Keratinocyte (primary cell): ENCODE results near the gene CDX1. TPM values are rescaled to one million over a fixed set of nuclear protein-coding genes. Genes with fewer than 3 reads are reported as not detected.

Experiments used
- DNase-seq: peaks from one replicate; pipeline ENCODE4 v3.0.0-alpha.2; 2011; ENCODE audit warnings: low read depth, missing footprints, low spot score
- FAIRE-seq: peaks from 2 replicates; lab custom pipeline; 2011; peaks lifted over from hg19 to GRCh38; lab: Jason Lieb, UNC
- H2AFZ ChIP-seq: 2 replicates; pipeline ENCODE4 v1.6.0; 2012; ENCODE audit warnings: low read length, control low read depth, inconsistent platforms; ENCODE audit not compliant: control insufficient read depth
- H3K27ac ChIP-seq: 2 replicates; pipeline ENCODE4 v1.5.1; 2011; ENCODE audit warnings: low read length; ENCODE audit not compliant: control insufficient read depth, insufficient read depth
- H3K27me3 ChIP-seq: 3 replicates; pipeline ENCODE4 v1.6.0; 2011; ENCODE audit warnings: low read length; ENCODE audit not compliant: control insufficient read depth, insufficient read depth; ENCODE audit errors: extremely low read depth
- H3K36me3 ChIP-seq, 2 experiments: 2 replicates in 1 of 2; 3 replicates in 1 of 2; pipeline ENCODE4 v1.5.1; 2011; ENCODE audit warnings: low read length in 2 of 2, mild to moderate bottlenecking in 1 of 2; ENCODE audit not compliant: control insufficient read depth in 2 of 2, insufficient read depth in 2 of 2; ENCODE audit errors: extremely low read depth in 1 of 2
- H3K4me1 ChIP-seq: 3 replicates; pipeline ENCODE4 v1.5.1; 2011; ENCODE audit warnings: low read length; ENCODE audit not compliant: control insufficient read depth, insufficient read depth; ENCODE audit errors: extremely low read depth
- H3K4me2 ChIP-seq: 3 replicates; pipeline ENCODE4 v1.6.0; 2011; ENCODE audit warnings: low read depth, low read length; ENCODE audit not compliant: control insufficient read depth, insufficient read depth; ENCODE audit errors: extremely low read depth
- H3K4me3 ChIP-seq, 3 experiments: fragments of 200-600 bp in 1 of 3; sonication (generic) in 1 of 3; 2 replicates in 2 of 3; 3 replicates in 1 of 3; pipeline ENCODE4 v1.5.1; 2011 to 2016; ENCODE audit warnings: low read length in 3 of 3, mild to moderate bottlenecking in 3 of 3, control low read depth in 2 of 3, inconsistent platforms in 1 of 3, low read depth in 1 of 3, mixed read lengths in 1 of 3, mixed run types in 1 of 3, moderate library complexity in 1 of 3; ENCODE audit not compliant: control insufficient read depth in 2 of 3, insufficient read depth in 2 of 3; ENCODE audit errors: extremely low read depth in 1 of 3
- H3K79me2 ChIP-seq: 2 replicates; pipeline ENCODE4 v1.6.0; 2012; ENCODE audit warnings: low read length; ENCODE audit not compliant: control insufficient read depth, insufficient read depth
- H3K9ac ChIP-seq: 3 replicates; pipeline ENCODE4 v1.6.0; 2011; ENCODE audit warnings: low read length; ENCODE audit not compliant: control insufficient read depth, insufficient read depth; ENCODE audit errors: extremely low read depth
- H3K9me1 ChIP-seq: 3 replicates; pipeline ENCODE4 v1.6.0; 2011; ENCODE audit warnings: low read length; ENCODE audit not compliant: control insufficient read depth, insufficient read depth; ENCODE audit errors: extremely low read depth
- H3K9me3 ChIP-seq: 2 replicates; pipeline ENCODE4 v1.5.1; 2012; ENCODE audit warnings: low read depth, low read length; ENCODE audit not compliant: control insufficient read depth
- H4K20me1 ChIP-seq: 3 replicates; pipeline ENCODE4 v1.6.0; 2011; ENCODE audit warnings: low read length; ENCODE audit not compliant: control insufficient read depth, insufficient read depth; ENCODE audit errors: extremely low read depth
- EZH2 ChIP-seq: IDR thresholded peaks from one replicate; pipeline ENCODE4 v1.6.1; 2012; ENCODE audit warnings: inconsistent platforms, mild to moderate bottlenecking, low read length, moderate library complexity
- dilution Hi-C: fragments of 300-500 bp; cut with MboI; formaldehyde crosslinking; loops from one replicate; pipeline ENCODE4 v1.7.0; 2020; ENCODE audit warnings: low sequenced_read_pairs; ENCODE audit not compliant: extremely low pct_ligation_motif_present
- polyA plus RNA-seq, 5 experiments: library from polyadenylated mRNA; depleted of rRNA in 3 of 5; stranded (reverse) in 3 of 5; stranded (forward) in 1 of 5; unstranded in 1 of 5; fragments of >200 nt; gene quantifications; 1 replicate in 1 of 5; 2 replicates in 3 of 5; 3 replicates in 1 of 5; pipeline versions ENCODE4 v1.2.1 to v1.2.3, GENCODE V29; 2011 to 2012; ENCODE audit warnings: missing spikeins in 2 of 5, low read depth in 1 of 5, low replicate concordance in 1 of 5
- TF ChIP-seq, protein P1 (sequence below), 3 experiments: IDR thresholded peaks in 1 of 3; conservative IDR thresholded peaks in 1 of 3; optimal IDR thresholded peaks in 1 of 3; 2 replicates in 2 of 3; 3 replicates in 1 of 3; pipeline versions ENCODE3 to v1.5.1; 2011; ENCODE audit warnings: low read length in 3 of 3, mild to moderate bottlenecking in 3 of 3, moderate library complexity in 2 of 3, control low read depth in 1 of 3, inconsistent platforms in 1 of 3; ENCODE audit not compliant: insufficient read depth in 2 of 3; ENCODE audit errors: extremely low read depth in 1 of 3

The CDX1 gene
- polyA plus RNA-seq, 1 donor (not counting 4 experiments of a cell fraction or from before 2014, with no cell fraction given) = not detected

DNA sequence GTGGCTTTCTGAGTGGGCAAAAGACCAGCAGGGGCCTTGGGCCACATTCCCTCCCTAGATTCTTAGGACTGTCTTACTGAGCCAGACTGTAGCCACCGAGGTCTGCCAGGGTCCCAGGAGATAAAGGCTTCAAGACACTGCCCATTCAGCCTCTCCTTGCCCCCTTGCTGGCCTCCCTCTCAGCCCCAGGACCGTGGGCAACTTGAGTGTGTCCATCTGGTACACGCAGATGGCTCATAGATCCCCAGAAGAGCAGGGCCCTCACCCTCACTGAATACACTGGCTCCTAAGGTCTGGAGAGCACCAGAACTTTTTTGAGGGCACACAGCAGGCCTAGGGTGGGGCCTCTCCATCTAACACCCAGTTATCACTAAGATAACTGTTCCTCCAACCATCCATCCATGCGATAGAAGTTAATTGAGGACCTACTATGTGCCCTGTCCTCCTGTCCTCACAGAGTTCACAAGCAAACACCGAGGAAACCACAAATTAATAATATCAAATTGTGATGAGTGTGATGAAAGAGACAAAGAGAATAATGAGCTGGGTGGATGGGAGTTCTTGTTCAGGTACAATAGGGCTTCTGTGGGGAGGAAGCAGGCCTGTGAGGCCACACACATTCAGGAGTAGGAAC lies 6.0 kb upstream of the CDX1 start:
- no peak overlapping the region for H3K9ac ChIP-seq
- dilution Hi-C loops = no loop called here
- no peaks in the 10 kb centered on the region for H3K79me2 ChIP-seq
- DNase-seq = no peak
- H4K20me1 ChIP-seq = no peaks in the 10 kb centered on the region
- no peak overlapping the region for H3K27ac ChIP-seq
- no peak overlapping the region for H3K4me2 ChIP-seq
- no peak overlapping the region for H3K4me3 ChIP-seq
- peaks cover 11% of the 10 kb centered on the region for H3K27me3 ChIP-seq
- FAIRE-seq = no peak
- TF ChIP-seq EZH2 = no peak
- TF ChIP-seq, protein P1, sequence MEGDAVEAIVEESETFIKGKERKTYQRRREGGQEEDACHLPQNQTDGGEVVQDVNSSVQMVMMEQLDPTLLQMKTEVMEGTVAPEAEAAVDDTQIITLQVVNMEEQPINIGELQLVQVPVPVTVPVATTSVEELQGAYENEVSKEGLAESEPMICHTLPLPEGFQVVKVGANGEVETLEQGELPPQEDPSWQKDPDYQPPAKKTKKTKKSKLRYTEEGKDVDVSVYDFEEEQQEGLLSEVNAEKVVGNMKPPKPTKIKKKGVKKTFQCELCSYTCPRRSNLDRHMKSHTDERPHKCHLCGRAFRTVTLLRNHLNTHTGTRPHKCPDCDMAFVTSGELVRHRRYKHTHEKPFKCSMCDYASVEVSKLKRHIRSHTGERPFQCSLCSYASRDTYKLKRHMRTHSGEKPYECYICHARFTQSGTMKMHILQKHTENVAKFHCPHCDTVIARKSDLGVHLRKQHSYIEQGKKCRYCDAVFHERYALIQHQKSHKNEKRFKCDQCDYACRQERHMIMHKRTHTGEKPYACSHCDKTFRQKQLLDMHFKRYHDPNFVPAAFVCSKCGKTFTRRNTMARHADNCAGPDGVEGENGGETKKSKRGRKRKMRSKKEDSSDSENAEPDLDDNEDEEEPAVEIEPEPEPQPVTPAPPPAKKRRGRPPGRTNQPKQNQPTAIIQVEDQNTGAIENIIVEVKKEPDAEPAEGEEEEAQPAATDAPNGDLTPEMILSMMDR (optimal IDR thresholded peaks at IDR 0.05 in 1 of 3, IDR thresholded peaks at IDR 0.05 in 1 of 3, conservative IDR thresholded peaks at IDR 0.05 in 1 of 3; ENCODE audit: extremely low read depth in 1 of 3, insufficient read depth in 2 of 3, low read length in 3 of 3) = no peak
- H3K4me1 ChIP-seq = no peaks in the 10 kb centered on the region
- H2AFZ ChIP-seq = no peak overlapping the region
- H3K9me1 ChIP-seq = no peaks in the 10 kb centered on the region
- H3K36me3 ChIP-seq = no peaks in the 10 kb centered on the region
- H3K9me3 ChIP-seq = no peaks in the 10 kb centered on the region

DNA sequence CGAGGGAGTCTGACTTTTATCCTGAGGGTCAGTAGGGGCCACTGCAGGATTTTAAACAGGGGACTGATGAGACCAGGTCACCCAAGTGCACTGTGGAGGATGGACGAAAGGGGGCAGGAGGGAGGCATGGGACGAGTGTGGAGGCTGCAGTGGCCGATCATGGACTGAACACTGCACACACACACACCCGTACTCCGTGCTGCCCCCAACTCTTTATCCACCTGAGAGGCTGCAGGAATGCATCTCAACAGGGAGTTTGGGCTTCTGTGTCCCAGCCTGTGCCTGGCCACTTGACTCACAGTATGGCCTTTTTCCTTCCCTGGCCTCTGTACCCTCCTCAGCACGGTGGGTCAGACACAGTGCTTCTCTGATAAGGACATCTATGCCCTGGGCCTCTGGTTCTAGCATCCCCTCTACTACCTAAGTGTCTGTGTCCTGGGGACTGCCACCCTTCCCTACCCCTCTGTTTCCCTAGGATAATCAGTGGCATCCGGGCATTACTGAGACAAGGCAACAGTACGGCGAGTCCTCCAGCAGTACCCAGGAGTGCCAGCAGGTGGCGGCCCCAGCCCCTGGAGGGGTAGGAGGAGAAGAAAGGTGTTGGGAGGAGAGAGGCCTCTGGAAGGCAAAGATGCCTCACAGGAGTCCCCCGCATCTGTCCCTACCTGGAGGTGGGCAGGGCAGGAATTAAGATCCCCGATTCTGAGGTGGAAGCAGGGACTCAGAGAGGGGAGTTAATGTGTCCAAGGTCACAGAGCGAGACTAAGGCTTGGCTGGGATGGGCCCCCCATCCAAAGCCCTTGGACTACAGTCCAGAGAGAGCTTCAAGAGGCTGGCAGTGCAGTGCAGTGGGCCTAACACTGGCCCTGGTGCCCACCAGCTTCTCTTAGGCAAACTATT lies 5.1 kb upstream of the CDX1 start:
- DNase-seq (peak; percentile 4), FAIRE-seq (no peak)
- Histone ChIP-seq H3K4me2 (no peak overlapping the region), H3K79me2 (no peaks in the 10 kb centered on the region), H3K9me1 (no peaks in the 10 kb centered on the region), H3K4me3 (no peak overlapping the region), H3K27me3 (peaks cover 9% of the 10 kb centered on the region), H3K9me3 (no peaks in the 10 kb centered on the region), H3K4me1 (no peaks in the 10 kb centered on the region), H3K36me3 (no peaks in the 10 kb centered on the region), H3K27ac (no peak overlapping the region), H2AFZ (no peak overlapping the region), H3K9ac (no peak overlapping the region), H4K20me1 (no peaks in the 10 kb centered on the region)
- TF ChIP-seq, protein P1 (optimal IDR thresholded peaks at IDR 0.05 in 1 of 3, IDR thresholded peaks at IDR 0.05 in 1 of 3, conservative IDR thresholded peaks at IDR 0.05 in 1 of 3; ENCODE audit: extremely low read depth in 1 of 3, insufficient read depth in 2 of 3, low read length in 3 of 3) = peak; percentile 95 to 97 (median 97)
- TF ChIP-seq EZH2 = no peak
- dilution Hi-C loops = no loop called here
